GM19328 (cell line): ENCODE measurements around the gene SIRT3.
"Not testable (repeated sequence)": the region's sequence is repeated elsewhere in the genome, so short reads cannot be mapped to it uniquely, and the experiment has no call there.

ENCODE experiments used
- ATAC-seq: cut with Tn5 transposase; IDR thresholded peaks from one replicate; pipeline ENCODE4 v1.9.1; 2021; ENCODE audit warnings: mild to moderate bottlenecking, moderate library complexity; ENCODE audit not compliant: unreplicated experiment

SIRT3 gene

DNA sequence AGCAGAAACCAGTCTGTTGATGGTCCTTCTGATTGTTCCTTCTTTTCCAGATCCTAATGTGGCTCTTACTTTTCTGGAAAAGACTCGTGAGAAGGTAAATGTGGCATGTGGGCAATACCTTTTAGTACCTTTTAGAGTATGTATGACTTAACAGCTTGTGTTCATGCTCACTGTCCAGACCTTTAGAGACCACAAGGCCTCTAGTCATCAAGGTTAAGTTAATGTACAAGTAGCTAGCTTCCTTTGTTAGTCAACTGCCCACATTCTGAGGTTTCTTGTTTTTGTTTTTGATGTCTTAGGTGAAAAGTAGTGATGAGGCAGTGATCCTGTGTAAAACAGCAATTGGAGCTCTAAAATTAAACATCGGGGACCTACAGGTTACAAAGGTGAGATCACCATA lies 8.2 kb upstream of the SIRT3 start:
- ATAC-seq: no peak

DNA sequence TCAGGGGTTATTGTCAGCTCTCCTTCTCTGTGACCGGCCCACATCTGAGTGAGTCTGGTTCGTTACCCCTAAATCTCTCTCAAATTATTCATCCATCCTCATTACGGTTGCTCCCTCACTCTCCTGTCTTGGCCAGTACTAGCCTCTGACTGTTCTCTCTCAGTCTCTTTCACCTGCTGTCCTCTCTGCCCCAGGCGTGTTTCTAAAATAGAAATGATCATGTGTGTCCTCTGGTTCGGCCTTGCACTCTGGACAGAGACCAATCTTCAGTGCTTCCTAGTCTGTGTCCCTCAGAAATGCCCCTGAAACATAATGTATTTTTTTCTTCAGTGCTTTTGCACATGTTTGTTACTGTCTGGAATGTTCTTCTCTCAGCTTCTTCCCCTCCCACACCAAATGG lies 5.5 kb upstream of the SIRT3 start:
- no peak for ATAC-seq

DNA sequence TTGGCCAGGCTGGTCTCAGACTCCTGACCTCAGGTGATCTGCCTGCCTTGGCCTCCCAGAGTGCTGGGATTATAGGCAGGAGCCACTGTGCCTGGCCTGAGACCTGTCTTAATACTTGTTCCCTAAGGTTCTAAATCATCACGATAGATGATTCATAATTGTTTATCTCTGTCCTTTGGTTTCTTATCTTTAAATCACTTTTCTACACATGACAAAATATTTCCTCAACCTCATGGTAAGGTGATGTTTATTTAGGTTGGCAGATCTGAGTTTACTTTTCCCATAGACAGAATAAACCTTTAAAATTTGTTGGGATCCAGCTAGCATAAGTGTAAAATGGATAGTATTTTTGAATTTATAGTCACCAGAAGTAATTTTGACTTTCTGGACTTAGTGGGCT lies 4.2 kb upstream of the SIRT3 start:
- no peak for ATAC-seq

DNA sequence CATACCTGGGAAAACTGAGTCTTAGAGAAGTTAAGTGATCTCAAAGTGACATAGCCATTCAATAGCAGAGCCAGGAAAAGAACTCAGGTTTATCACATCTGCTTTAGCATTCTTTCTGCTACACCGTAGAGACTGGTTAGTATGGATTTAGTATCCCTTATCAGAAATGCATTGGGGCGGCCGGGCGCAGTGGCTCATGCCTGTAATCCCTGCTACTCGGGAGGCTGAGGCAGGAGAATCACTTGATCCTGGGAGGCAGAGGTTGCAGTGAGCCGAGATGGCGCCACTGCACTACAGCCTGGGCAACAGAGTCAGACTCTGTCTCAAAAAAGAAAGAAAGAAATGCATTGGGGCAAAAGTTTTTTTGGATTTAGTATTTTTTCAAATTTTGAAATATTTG lies 2.2 kb upstream of the SIRT3 start:
- ATAC-seq: not testable (repeated sequence)

- peak; percentile 82 for ATAC-seq
These were observed 929 bp upstream of the SIRT3 start, which contains the start of gene PSMD13 for GRCh38 chr11:236774-237767. Gene PSMD13 (plus strand): TSS chr11:236976. CDS start chr11:237050, 74 bp downstream.

DNA sequence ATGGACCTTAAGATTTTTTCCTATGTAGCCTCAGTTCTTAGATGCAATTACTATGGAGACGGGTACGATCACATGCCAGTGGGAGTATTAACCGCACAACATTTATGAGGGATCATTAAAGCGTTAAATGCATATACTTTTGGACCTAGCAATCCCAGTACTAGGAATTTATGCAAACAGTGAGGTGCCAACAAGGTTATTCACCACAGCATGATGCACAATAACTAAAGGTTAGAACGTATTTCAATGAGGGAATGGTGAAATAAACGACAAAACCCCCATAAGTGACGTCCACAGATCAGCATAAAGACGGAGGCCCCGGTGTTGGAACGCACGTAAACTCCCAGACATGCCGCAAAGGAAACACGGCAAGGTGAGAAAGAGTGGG lies 539 bp downstream of the SIRT3 start:
- no peak for ATAC-seq

- no peak for ATAC-seq
These were observed 962 bp downstream of the SIRT3 start for GRCh38 chr11:235180-235579.

- ATAC-seq: no peak
These were observed 3.2 kb downstream of the SIRT3 start for GRCh38 chr11:232783-233565.

DNA sequence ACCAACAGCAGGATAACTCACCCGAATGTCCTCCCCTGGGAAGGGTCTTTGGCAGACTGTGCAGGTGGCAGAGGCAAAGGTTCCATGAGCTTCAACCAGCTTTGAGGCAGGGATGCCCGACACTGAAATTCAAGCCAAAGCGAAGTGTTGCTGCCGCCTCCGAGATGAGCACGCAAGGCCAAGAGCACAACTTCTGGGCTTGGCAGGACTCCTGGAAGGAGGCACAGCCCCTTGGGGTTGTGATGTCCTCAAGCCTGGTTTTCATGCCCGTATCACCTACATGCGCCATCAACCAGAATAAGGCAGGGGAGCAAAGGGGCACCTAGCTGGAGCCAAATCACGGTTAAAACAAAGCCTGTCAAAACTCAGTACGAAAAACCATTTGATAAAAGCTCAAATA lies 5.7 kb downstream of the SIRT3 start:
- ATAC-seq: no peak

DNA sequence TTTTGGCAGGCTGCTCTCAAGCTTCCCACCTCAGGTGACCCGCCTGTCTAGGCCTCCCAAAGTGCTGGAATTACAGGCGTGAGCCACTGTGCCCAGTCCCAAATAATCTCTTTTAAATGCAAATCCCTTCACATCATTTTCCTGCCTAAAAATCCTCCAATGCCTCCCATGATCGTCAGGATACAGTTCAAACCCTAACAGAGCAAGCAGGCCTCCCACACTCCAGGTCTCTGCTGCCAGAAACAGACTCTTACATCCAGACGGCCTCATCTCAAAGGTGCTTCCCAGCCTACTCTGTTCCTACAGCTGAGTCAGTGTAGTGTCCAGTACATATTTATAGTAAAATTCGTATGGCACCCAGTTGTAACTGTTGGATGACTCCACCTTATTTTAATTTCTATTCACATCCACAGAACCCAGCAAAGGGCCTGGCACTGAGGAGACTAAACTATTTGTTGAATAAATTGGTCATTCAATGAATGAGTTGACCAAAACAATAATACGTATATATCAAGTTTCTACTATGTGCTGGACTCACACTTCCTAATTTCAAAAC lies 8.2 kb downstream of the SIRT3 start:
- no peak for ATAC-seq

DNA sequence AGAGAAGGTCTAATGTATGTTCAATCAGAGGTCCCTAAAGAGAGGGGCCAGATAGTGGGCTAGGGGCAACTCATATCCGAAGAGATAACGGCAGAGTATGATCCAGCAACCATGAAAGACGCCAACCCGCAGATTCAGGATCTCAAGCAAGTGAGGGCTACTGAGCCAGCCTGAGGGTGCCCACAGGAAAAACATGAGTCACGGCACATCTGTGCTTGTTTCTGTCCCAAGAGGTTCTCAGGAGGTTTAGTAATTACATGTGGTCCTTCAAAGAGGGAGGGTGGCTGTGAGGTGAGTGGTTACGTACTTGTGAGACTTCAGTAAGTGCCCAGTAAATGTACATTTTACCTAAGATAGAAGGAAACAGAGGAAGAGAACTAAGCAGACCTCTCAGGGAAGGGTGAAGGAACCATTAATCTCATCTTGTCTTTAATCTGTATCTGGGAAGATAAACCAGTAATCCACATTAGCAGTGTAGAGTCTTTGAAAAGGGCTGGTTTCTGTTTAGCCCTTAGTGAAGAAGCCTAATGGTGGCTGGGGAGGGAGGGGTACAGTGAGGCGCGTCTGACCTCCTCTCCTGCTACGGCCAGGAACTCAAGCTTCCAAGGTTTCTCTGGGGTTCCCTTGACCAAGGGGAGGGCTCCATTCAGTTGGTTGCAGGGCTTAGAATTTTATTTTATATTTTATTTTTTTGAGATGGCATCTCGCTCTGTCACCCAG lies 10.2 kb downstream of the SIRT3 start:
- ATAC-seq: no peak

- no peak for ATAC-seq
These were observed 11.7 kb downstream of the SIRT3 start for GRCh38 chr11:224424-224823.

GRCh38 chr11:223884-224283 lies 12.3 kb downstream of the SIRT3 start:
- ATAC-seq: no peak

- ATAC-seq: no peak
These were observed 12.9 kb downstream of the SIRT3 start for GRCh38 chr11:223026-223789.

GRCh38 chr11:221998-222789 lies 13.9 kb downstream of the SIRT3 start:
- ATAC-seq: no peak

- ATAC-seq: no peak
These were observed 14.6 kb downstream of the SIRT3 start for GRCh38 chr11:221539-221938.

DNA sequence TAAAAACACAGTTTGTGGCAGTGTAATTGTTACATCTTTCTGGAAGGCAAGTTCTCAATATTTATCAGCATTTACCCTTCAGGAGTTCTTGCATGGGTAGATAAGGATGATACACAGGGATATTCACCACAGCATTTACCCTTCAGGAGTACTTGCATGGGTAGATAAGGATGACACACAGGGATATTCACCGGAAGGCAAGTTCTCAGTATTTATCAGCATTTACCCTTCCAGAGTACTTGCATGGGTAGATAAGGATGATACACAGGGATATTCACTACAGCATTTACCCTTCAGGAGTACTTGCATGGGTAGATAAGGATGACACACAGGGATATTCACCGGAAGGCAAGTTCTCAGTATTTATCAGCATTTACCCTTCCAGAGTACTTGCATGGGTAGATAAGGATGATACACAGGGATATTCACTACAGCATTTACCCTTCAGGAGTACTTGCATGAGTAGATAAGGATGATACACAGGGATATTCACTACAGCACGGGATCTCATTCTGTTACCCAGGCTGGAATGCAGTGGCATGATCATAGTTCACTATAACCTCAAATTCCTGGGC lies 15.4 kb downstream of the SIRT3 start:
- not testable (repeated sequence) for ATAC-seq

DNA sequence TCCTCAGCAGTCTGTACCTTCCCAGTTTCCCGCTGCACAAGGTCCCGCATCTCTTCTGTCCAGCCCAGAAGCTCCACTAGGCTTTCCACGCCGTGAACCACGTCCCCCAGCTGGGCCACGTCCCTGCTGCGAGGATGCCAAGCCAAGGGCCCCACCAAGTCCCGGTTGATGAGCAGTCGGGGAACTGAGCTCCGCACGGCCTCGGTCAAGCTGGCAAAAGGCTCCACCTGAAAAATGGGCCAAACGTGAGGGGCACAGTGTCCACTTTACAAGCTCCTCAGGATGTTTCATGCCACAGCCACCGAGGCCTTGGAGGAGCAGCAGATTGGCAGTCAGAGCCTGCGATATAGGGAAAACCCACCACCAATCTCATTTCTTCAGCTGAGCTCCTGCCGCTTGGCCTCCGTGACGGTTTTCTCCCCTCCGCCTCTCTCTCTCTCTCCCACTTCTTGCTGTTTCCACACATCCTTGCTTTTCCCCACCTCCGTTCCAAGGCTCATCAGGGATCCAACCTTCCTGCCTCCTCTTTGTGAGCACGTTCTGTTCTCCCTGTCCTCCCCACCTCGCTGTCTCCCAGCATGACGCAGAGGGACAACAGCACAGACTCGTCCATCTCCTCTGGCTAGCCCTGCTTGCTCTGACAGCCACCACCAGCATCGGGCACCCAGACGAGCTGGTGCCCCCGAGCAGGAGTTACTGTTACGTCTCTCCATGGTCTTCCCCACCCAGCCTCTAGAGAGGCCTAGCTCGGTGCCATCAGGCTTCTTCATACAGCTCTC lies 17.1 kb downstream of the SIRT3 start:
- no peak for ATAC-seq
